HG03280 (cell line): ENCODE measurements around the gene HERC2.
"Not testable (repeated sequence)": the region's sequence is repeated elsewhere in the genome, so short reads cannot be mapped to it uniquely, and the experiment has no call there.

Experiments used
- ATAC-seq: cut with Tn5 transposase; IDR thresholded peaks from one replicate; pipeline ENCODE4 v1.9.1; 2021; ENCODE audit warnings: mild to moderate bottlenecking, moderate library complexity; ENCODE audit not compliant: unreplicated experiment

The HERC2 gene

DNA sequence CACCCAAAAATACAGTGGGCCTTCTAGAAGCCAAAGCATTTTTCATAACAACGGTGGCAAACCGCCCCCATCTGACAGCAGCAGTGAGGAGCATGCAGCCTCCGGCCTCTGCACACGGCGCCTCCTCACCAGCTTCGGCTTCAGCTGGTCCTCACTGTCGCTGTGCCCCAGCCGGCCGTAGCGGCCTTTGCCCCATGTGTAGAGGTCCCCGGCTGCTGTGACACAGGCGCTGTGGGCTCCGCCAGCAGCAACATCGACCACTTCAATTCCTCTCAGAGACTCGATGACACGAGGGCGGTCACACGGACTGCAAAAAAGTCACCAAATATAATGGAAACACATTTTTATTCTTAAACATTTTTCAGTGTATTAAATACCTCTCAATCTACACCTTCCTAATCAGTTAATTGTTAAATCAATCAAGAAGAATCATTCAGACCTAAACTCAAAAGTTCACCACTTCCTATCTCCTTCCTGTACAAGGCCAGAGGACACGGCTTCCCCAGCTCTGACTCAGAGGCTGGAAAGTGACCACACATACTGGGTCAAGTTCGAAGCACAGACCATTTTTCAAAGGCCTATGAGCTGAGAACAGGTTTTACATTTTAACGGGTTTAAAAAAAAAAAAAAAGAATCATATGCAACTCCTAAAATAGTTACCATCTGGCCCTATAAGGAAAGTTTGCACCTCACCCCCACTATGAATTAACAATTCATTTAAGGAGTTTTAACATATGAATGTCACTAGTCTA is 189.3 kb downstream of the HERC2 start:
- ATAC-seq = no peak

DNA sequence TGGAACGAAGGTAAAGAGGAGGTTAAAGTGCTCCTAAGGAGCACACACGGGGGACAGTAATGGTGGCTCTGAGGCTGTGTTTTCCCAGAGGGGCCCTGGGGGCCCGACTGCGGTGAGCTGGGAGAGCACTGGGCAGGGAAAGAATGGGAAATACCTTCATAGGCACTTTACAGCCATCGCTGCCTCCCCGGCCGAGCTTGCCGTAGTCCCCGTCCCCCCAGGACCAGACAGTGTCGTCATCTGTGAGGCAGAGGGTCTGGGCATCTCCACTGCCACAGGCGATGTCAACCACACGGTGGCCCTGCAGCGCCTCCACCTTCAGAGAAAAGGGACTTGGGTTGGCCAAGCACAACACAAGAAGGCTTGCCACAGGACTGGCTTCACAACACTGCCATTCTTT is 190.0 kb downstream of the HERC2 start:
- no peak for ATAC-seq

DNA sequence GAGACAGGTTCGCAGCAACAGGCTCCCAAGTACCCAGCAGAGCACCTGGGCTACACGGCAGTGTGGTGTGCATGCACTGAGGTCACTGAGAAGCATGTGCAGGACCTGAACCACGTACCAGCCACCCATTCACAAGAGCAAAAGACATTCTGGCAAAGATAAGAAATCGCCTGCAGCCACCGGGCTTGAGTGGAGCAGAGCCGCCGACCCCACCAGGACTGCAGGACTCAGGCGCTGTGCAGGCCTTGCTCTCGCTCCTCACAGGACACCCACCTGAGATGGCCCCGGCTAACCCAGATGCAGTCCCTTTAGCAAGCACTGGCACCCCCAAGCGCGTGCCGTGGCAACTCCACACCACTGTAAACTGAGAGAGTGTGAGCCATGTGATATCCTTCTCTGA is 190.6 kb downstream of the HERC2 start:
- no peak for ATAC-seq

GRCh38 chr15:28130651-28131050 is 191.3 kb downstream of the HERC2 start:
- ATAC-seq = no peak

DNA sequence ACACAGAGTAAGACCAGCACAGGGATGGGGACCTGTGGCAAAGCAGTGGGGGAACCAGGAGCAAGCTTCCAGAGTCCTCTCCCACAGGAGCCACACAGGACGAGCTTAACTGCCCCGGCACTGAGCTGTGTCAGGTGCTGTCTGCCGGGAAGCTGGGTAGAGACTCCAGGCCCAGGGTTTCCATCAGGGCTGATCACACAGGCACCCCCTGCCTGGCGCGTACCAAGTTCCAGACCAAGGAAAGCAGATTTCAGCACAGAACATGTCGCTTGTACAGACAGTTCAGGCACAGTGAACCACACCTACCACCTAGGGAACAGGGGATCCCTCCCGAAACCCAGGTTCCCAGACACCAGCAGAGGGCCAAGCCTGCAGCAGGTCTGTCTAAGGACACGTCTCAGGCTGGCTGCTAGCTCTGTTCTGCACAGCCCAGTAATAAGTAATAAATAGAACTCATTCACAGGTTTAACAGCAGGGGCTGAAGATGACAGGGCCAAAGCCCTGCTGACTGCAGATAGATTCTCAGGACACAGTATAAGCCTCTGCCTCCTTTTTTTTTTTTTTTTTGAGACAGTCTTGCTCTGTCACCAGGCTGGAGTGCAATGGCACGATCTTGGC is 192.6 kb downstream of the HERC2 start:
- ATAC-seq = no peak

- ATAC-seq = no peak
Observed at GRCh38 chr15:28128031-28128430, 193.9 kb downstream of the HERC2 start.

DNA sequence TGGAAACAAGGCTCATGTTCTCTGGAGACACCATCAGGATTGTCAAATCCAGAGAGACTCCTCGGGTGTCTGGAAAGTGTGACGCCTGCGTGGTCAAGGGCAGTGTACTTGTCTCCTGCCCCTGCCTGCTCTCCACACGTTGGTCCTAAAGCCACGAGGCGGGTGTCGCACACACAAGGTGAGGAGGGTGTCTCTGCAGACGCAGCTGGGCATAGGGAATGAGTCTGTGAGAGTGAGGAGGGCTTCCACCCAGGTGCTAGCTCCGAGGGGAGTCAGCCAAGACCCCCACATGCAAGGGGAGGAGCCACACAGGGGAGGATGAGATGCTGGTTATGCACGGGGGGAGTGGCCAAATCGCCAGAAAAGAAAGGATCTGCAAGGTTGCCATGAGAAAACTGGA is 194.9 kb downstream of the HERC2 start:
- no peak for ATAC-seq

DNA sequence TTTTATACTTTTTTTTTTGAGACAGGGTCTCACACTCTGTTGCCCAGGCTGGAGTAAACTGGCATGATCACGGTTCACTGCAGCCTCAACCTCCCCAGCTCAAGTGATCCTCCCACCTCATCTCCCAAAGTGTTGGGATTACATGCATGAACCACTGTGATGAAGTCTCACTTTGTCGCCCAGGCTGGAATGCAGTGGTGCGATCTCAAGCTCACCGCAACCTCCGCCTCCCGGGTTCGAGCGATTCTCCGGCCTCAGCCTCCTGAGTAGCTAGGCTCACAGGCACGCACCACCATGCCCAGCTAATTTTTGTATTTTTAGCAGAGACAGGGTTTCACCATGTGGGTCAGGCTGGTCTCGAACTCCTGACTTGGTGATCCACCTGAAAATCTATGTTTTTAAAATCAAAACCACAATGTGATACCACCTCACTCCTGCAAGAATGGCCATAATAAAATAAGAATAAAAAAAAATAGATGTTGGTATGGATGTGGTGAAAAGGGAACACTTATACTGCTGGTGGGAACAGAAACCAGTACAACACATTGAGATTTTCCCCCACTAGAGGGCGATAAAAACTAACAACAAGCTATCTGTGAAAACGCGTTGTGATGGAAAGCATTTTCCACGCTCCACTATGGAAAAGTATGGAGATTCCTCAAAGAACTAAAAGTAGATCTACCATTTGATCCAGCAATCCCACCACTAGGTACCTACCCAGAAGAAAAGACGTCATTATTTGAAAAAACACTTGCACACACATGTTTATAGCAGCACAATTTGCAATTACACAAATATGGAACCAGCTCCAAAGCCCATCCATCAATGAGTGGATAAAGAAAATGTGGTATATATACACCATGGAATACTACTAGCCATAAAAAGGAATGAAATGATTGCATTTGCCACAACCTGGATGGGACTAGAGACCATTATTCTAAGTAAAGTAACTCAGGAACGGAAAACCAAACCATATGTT is 196.0 kb downstream of the HERC2 start:
- ATAC-seq = no peak

- ATAC-seq = no peak
Observed at GRCh38 chr15:28124841-28125240, 197.1 kb downstream of the HERC2 start.

- peak; percentile 73 for ATAC-seq
Observed at GRCh38 chr15:28123408-28124023, 198.5 kb downstream of the HERC2 start.

- ATAC-seq = no peak
Observed at GRCh38 chr15:28122038-28122949, 199.7 kb downstream of the HERC2 start.

DNA sequence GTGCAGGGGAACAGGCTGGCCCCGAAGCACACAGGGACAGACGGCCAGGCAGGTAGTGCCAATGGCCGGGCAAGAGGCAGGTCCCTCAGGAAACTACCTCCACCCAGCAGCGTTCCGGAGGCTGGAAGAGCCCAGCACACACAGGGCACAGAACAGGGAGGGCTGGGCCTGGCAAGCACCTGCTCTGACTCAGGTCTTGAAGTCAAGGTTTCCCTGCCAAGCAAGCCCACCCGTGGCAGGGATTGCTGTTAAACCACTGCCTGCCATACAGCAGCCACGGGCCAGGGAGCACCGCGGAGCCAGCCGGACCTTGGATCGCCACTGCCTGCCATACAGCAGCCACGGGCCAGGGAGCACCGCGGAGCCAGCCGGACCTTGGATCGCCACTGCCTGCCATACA is 200.4 kb downstream of the HERC2 start:
- not testable (repeated sequence) for ATAC-seq

- no peak for ATAC-seq
Observed at GRCh38 chr15:28120359-28120640, 201.7 kb downstream of the HERC2 start.

GRCh38 chr15:28118531-28118930 is 203.4 kb downstream of the HERC2 start:
- no peak for ATAC-seq

GRCh38 chr15:28118083-28118482 is 203.9 kb downstream of the HERC2 start:
- ATAC-seq = no peak

GRCh38 chr15:28117432-28117990 is 204.5 kb downstream of the HERC2 start:
- no peak for ATAC-seq

DNA sequence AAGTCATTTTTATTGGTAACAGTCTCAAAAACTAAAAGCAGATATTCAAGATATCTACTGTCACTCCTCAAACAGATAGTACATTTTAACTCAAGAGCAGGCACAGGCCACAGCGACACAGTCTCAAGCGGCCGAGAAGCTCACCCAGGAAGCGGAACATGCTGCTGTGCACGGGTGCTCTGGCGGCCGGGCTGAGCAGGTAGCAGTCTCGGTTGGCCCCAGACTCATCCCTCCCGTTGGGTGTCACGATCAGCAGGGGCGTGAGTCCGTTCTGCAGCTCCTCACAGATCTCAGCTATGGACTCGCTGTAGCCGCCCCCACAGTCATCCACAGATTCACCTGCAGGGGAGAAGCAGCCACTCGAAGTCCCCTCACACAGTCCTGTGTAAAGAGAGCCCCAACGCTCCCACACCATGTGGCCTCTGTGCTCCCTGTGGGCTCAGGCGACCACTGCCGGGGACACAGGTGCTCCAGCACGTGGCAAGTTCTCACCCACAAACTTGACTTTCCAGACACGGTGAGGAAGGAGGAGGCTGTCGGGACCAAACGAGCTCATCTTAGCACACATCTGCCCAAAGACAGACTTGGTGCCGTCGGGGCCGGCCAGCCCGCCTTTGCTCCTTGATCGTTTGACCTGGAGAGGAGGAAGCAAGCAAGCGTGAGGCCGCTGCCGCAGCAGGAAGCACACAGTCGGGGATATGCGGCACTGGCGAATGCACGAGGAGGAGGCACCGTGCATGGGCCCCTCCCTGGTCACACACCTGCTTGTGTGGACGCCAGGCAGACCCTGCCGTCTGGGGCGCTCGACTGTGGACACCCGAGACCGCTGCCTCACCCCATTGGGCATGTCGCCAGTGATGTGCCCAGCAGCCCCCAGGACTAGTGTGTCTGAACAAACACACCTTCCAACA is 205.2 kb downstream of the HERC2 start:
- ATAC-seq = no peak

DNA sequence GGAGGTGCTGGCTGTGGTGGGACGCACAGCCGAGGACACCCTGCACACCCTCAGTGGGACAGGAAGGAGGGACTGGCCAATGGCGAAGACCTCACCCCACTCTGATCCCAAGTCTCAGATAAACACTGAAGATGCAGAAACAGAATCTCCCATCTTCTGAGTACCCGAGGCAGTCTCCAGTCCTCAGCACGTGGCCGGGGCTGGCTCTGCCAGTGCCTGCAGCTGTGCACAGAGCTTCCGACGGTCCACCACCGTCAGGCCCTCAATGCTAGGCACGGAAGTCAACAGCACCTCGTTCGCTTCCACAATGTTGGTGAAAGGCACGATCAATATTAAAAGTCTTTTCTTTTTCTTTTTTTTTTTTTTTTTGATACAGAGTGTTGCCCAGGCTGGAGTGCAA is 206.1 kb downstream of the HERC2 start:
- ATAC-seq = no peak
